IPS DF 6.9 (cell line): ENCODE results near the gene CCDC88C.

ENCODE experiments used
- DNase-seq: peaks from one replicate; pipeline ENCODE4 v3.0.0-alpha.2; 2013; ENCODE audit warnings: low read depth, low spot score
- H3K27ac ChIP-seq: one replicate; pipeline ENCODE4 v1.5.1; 2013; ENCODE audit warnings: low read length, control low read depth
- H3K27me3 ChIP-seq: 2 replicates; pipeline ENCODE4 v1.6.1; 2013; ENCODE audit warnings: mild to moderate bottlenecking, low read length; ENCODE audit not compliant: control insufficient read depth, insufficient read depth
- H3K36me3 ChIP-seq: 2 replicates; pipeline ENCODE4 v1.6.1; 2013; ENCODE audit warnings: low read length; ENCODE audit not compliant: control insufficient read depth, insufficient read depth
- H3K4me1 ChIP-seq: 2 replicates; pipeline ENCODE4 v1.6.1; 2013; ENCODE audit warnings: low read length; ENCODE audit not compliant: control insufficient read depth, insufficient read depth
- H3K4me3 ChIP-seq: 2 replicates; pipeline ENCODE4 v1.5.1; 2013; ENCODE audit warnings: mild to moderate bottlenecking, low read length
- H3K9me3 ChIP-seq: 2 replicates; pipeline ENCODE4 v1.6.1; 2013; ENCODE audit warnings: low read length, inconsistent platforms; ENCODE audit not compliant: control insufficient read depth, insufficient read depth
- WGBS: extraction: QIAGEN DNeasy Blood & Tissue Kit; methylation state at CpG from one replicate; pipeline ENCODE4 v1.1.7; 2013; ENCODE audit warnings: mixed read lengths, missing lambda C conversion rate; ENCODE audit not compliant: insufficient read length, insufficient coverage; 5-methylcytosine and 5-hydroxymethylcytosine counted together

Gene CCDC88C

GRCh38 chr14:91406982-91407381 is 10.6 kb downstream of the CCDC88C start:
- WGBS, result no CpG with 5 or more reads among the region's 5 CpGs
- Histone ChIP-seq H3K9me3 (no peaks in the 10 kb centered on the region), H3K36me3 (0 out of 2 replicates have a peak, but pooled peaks cover 6% of the 10 kb centered on the region), H3K4me1 (no peaks in the 10 kb centered on the region; the same call in 1 of the 2 replicates), H3K4me3 (no peak overlapping the region), H3K27ac (no peak overlapping the region), H3K27me3 (no peaks in the 10 kb centered on the region)
- no peak for DNase-seq

GRCh38 chr14:91406451-91406850 is 11.2 kb downstream of the CCDC88C start:
- Histone ChIP-seq H3K9me3 (no peaks in the 10 kb centered on the region), H3K36me3 (0 out of 2 replicates have a peak, but pooled peaks cover 6% of the 10 kb centered on the region), H3K27me3 (no peaks in the 10 kb centered on the region), H3K4me3 (no peak overlapping the region), H3K4me1 (no peaks in the 10 kb centered on the region; the same call in 1 of the 2 replicates), H3K27ac (no peak overlapping the region)
- no CpG with 5 or more reads among the region's 8 CpGs for WGBS
- no peak for DNase-seq

DNA sequence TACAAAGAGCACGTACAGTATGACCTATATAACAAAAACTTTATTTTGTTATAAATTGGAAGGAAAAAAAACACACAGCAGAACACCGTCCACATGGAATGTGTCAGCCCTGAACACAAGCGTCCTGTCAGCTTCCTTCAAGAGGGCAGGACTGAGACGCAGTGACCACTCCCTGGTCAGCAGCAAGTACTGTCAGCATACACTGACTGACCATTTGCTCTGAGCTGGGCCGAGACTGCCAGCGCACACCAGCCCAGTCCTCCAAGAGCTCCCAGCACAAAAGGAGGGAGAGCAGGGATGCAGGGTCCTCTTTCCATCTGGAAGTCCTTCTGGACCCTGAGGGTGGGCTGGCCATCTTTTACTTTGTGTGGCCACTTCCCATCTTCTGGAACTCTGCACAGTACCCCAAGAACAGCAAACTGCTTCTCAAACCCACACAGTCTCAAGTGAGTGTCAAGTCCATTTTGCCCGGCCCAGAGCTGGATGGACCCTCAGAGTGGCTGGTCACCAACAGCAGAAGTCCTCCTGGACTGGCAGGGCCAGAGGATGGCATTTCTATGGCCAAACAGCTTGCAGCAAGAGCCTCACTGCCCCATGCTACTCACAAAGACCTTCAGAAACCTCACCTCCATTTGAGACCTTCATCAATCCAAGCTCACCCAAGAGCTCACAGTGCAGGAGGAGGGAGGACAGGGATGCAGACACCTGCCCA is 11.7 kb downstream of the CCDC88C start:
- Histone ChIP-seq H3K27me3 (no peaks in the 10 kb centered on the region), H3K36me3 (0 out of 2 replicates have a peak, but pooled peaks cover 6% of the 10 kb centered on the region), H3K27ac (no peak overlapping the region), H3K4me1 (no peaks in the 10 kb centered on the region; the same call in 1 of the 2 replicates), H3K9me3 (no peaks in the 10 kb centered on the region), H3K4me3 (no peak overlapping the region)
- WGBS, result no CpG with 5 or more reads among the region's 7 CpGs
- DNase-seq, result no peak

- no CpG with 5 or more reads among the region's 14 CpGs for WGBS
- H3K27me3 ChIP-seq, result no peaks in the 10 kb centered on the region
- no peak overlapping the region for H3K4me3 ChIP-seq
- no peaks in the 10 kb centered on the region for H3K9me3 ChIP-seq
- 0 out of 2 replicates have a peak, but pooled peaks cover 6% of the 10 kb centered on the region for H3K36me3 ChIP-seq
- peaks cover 2% of the 10 kb centered on the region for H3K4me1 ChIP-seq
- no peak overlapping the region for H3K27ac ChIP-seq
- DNase-seq, result no peak
Measured at GRCh38 chr14:91405241-91405721, 12.3 kb downstream of the CCDC88C start.

DNA sequence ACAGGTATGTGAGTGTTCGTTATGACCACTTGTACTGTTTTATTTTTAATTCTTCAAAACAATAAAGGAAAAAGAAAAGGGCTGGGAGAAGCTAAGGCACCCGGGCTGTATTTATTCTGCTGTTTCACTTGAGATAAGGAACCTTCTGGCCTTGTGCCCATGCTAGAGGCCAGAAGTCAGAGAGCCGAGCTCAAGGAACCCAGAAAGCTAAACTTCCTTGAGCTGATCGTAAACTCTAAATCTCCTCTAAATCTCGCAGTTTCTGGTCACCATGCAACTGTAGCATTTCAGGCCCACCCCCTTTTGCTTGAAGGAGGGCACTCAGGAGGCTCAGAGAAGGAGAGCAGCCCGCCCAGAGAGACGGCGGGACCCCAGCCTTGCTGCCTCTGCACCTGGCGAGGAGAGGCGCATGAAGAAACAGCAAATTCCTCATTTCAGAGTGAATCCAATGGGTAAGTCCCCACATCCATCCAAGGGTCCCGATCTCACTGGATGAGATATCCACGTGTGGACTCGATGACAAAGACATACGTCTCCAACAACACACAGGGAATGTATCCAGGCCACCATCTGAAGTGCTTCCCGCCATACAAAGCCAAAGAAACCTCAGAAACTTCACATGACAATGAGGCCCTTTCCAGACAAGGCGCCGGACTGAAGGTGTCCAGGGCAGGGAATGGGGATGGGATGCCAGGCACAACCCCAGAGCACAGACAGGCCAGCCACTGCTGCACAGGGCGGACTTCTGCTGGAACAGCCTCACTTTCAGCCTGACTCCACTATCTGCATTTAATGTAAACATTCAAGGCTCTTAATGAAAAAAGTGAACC is 14.6 kb downstream of the CCDC88C start:
- 0 out of 2 replicates have a peak, but pooled peaks cover 6% of the 10 kb centered on the region for H3K36me3 ChIP-seq
- H3K27ac ChIP-seq, result no peak overlapping the region

GRCh38 chr14:91402348-91402747 is 15.3 kb downstream of the CCDC88C start:
- H3K27ac ChIP-seq, result no peak overlapping the region
- 0 out of 2 replicates have a peak, but pooled peaks cover 6% of the 10 kb centered on the region for H3K36me3 ChIP-seq
- H3K27me3 ChIP-seq, result no peaks in the 10 kb centered on the region
- H3K4me1 ChIP-seq, result peaks cover 8% of the 10 kb centered on the region
- no CpG with 5 or more reads among the region's 6 CpGs for WGBS
- no peak overlapping the region for H3K4me3 ChIP-seq
- no peak for DNase-seq
- no peaks in the 10 kb centered on the region for H3K9me3 ChIP-seq

More for the DNA sequence above, 14.6 kb downstream of the CCDC88C start:
- WGBS, result no CpG with 5 or more reads among the region's 18 CpGs
- Histone ChIP-seq H3K9me3 (no peaks in the 10 kb centered on the region), H3K27me3 (no peaks in the 10 kb centered on the region), H3K4me3 (no peak overlapping the region), H3K4me1 (peaks cover 6% of the 10 kb centered on the region)
- DNase-seq, result no peak

- Histone ChIP-seq H3K27ac (no peak overlapping the region), H3K27me3 (no peaks in the 10 kb centered on the region), H3K9me3 (no peaks in the 10 kb centered on the region), H3K4me1 (peaks cover 12% of the 10 kb centered on the region), H3K4me3 (no peak overlapping the region), H3K36me3 (0 out of 2 replicates have a peak, but pooled peaks cover 2% of the 10 kb centered on the region)
- DNase-seq, result no peak
- WGBS, result no CpG with 5 or more reads among the region's 7 CpGs
Measured at GRCh38 chr14:91401751-91402150, 15.9 kb downstream of the CCDC88C start.

GRCh38 chr14:91400696-91401095 is 16.9 kb downstream of the CCDC88C start:
- no peaks in the 10 kb centered on the region for H3K9me3 ChIP-seq
- peaks cover 12% of the 10 kb centered on the region for H3K4me1 ChIP-seq
- DNase-seq, result no peak
- H3K4me3 ChIP-seq, result no peak overlapping the region
- H3K36me3 ChIP-seq, result no peaks in the 10 kb centered on the region
- H3K27ac ChIP-seq, result no peak overlapping the region
- no CpG with 5 or more reads among the region's 1 CpG for WGBS
- no peaks in the 10 kb centered on the region for H3K27me3 ChIP-seq

DNA sequence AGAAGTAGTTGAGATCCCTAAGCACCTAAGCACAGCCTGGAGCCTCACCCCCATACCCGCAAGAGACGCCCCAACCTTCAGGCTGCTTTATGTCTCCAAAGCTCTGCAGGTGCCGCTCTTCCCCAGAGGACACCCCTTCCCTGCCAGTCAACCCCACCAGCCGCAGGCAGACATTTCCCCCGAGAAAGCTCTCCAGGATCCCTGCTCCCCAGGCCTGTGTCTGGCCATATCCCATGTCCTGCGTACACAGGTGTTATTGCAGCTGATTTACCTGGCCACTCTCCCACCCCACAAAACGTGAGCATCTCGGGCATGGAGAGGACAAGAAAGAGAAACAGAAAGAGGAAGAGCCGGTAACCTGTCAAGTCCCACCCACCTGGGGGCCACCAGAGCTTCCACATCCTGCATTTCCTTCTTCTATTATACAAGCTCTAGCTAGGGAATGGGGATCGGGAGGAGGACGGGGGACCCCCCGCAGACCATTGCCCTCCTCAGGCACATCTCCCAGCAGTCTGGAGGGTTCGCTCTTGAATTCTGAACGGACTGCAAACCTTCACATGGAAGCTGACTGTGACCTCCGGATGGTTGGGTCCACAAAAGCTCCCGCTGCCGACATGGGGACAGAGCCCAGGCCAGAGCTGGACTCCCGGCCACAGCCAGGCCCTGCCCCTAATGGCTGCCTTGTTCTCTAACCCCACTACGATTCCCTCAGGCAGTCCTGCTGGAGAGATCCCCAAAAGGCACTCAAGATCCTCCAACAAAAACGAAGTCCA is 17.6 kb downstream of the CCDC88C start:
- Histone ChIP-seq H3K9me3 (no peaks in the 10 kb centered on the region), H3K27ac (no peak overlapping the region), H3K36me3 (no peaks in the 10 kb centered on the region), H3K4me1 (peaks cover 17% of the 10 kb centered on the region), H3K4me3 (no peak overlapping the region), H3K27me3 (no peaks in the 10 kb centered on the region)
- DNase-seq, result no peak
- WGBS, result no CpG with 5 or more reads among the region's 20 CpGs

DNA sequence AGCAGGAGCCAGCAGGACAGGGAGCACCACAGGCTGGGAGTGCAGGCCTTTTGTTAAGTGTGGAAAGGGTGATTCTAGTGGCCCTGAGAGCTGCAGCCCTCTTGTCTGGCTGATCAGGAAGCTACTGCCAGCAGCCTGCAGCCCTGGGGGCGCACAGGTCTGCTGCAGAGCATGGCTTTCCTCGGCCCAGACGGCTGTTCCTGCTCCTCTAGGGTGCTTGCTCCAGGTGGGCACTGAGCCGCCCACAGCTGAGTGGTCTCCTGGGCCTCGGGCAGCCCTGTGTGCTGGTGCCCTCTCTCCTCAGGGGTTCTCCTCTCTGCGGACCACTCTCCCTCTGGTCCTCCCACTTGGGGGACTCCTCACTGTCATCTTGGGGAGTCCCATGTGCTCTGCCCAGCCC is 18.9 kb downstream of the CCDC88C start:
- no peaks in the 10 kb centered on the region for H3K36me3 ChIP-seq
- H3K4me1 ChIP-seq, result peaks cover 20% of the 10 kb centered on the region
- H3K4me3 ChIP-seq, result no peak overlapping the region
- no peaks in the 10 kb centered on the region for H3K9me3 ChIP-seq
- no CpG with 5 or more reads among the region's 6 CpGs for WGBS
- H3K27ac ChIP-seq, result no peak overlapping the region
- no peak for DNase-seq
- no peaks in the 10 kb centered on the region for H3K27me3 ChIP-seq
